HG03342 (cell line): ENCODE results near the gene UQCC5.
"Not testable (repeated sequence)": the region's sequence is repeated elsewhere in the genome, so short reads cannot be mapped to it uniquely, and the experiment has no call there.

Experiments
- ATAC-seq: cut with Tn5 transposase; IDR thresholded peaks from one replicate; pipeline ENCODE4 v1.9.1; 2021; ENCODE audit warnings: mild to moderate bottlenecking, moderate library complexity; ENCODE audit not compliant: unreplicated experiment

Gene UQCC5

GRCh38 chr3:52521881-52522650 lies 14.3 kb upstream of the UQCC5 start:
- ATAC-seq, result no peak

- ATAC-seq, result no peak
Observed at GRCh38 chr3:52522651-52523251, 13.7 kb upstream of the UQCC5 start.

- no peak for ATAC-seq
Observed at GRCh38 chr3:52523386-52524257, 12.8 kb upstream of the UQCC5 start.

- ATAC-seq, result no peak
Observed at GRCh38 chr3:52524258-52524751, 12.1 kb upstream of the UQCC5 start.

GRCh38 chr3:52524752-52525679 lies 11.4 kb upstream of the UQCC5 start:
- no peak for ATAC-seq

- ATAC-seq, result no peak
Observed at GRCh38 chr3:52525680-52526561, 10.5 kb upstream of the UQCC5 start.

GRCh38 chr3:52526671-52527038 lies 9.8 kb upstream of the UQCC5 start:
- not testable (repeated sequence) for ATAC-seq

GRCh38 chr3:52527039-52527731 lies 9.2 kb upstream of the UQCC5 start:
- ATAC-seq, result no peak

GRCh38 chr3:52527732-52528585 lies 8.4 kb upstream of the UQCC5 start:
- no peak for ATAC-seq

GRCh38 chr3:52528586-52529375 lies 7.6 kb upstream of the UQCC5 start:
- ATAC-seq, result no peak

GRCh38 chr3:52529376-52530333 lies 6.8 kb upstream of the UQCC5 start:
- ATAC-seq, result no peak

GRCh38 chr3:52530918-52531826 lies 5.2 kb upstream of the UQCC5 start:
- no peak for ATAC-seq

GRCh38 chr3:52531860-52532516 lies 4.4 kb upstream of the UQCC5 start:
- ATAC-seq, result no peak

- ATAC-seq, result no peak
Observed at GRCh38 chr3:52532517-52532837, 3.9 kb upstream of the UQCC5 start.
